ENCODE measurements around the gene ZMAT1. TPM values are rescaled to one million over a fixed set of nuclear protein-coding genes. Genes with fewer than 3 reads are reported as not detected.
A peak's percentile ranks its signal among the peaks of the same experiment; 100 is the strongest.
"Not testable (repeated sequence)": the region's sequence is repeated elsewhere in the genome, so short reads cannot be mapped to it uniquely, and the experiment has no call there.

ZMAT1 gene
- polyA plus RNA-seq (ENCODE audit: insufficient read length): 4.2 TPM

DNA sequence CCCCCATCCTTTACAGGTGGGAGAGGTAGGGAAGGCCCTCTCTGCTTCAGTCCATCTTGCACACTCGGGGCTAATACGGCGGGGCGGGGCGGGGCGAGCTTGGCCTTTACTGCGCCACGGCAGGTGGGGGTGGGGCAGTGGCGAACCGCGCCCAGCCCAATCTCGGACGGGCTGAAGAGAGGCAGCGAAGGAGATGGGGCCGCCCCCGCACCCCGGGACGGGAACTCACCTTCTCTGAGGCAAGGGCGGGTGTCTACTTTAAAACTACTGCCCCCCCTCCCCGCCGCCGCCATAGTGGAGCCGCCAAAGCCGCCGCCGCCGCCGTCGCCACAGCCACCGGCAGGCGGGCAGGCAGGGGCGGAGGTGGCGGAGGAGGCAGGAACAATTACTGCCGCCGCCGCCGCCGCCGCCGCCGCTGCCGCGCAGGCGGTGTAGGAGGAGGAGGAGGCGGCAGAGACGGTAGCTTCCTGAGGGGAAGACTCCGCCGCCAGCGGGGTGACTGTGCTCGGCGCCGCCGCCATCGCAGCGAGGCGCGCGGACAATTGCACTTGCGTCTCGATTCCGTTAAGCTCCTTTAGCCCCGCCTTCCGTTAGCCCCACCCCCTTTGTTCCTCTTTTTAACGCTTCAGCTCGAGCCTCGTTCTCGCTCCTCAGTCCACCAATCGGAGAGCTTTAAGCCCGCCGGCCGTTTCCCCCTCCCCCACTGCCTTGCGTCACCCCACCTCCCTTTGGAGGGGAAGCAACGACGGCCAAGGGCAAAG is at the start of gene ZMAT1:
ZMAT1 (minus strand) TSS at position 540 of the 761 bp plus-strand sequence; CDS start at position 521, 19 bp downstream.
- DNase-seq (ENCODE audit: low read depth): peak; percentile 36

DNA sequence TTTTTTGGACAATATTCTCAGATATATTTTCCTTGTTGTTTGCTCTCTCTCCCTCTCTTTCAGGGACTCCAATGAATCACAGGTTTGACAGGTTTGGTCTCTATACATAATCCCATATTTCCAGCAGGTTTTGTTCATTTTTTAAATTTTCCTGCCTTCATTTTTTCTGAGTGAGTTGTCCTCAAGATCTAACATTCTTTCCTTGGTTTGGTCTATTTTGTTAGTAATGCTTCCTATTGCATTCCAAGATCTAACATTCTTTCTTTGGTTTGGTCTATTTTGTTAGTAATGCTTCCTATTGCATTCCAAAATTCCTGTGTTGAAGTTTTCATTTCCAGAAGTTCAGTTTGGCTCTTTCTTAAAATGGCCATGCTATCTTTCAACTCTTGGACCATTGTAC is 45.3 kb upstream of the ZMAT1 start:
- no peak for DNase-seq (ENCODE audit: low read depth)

DNA sequence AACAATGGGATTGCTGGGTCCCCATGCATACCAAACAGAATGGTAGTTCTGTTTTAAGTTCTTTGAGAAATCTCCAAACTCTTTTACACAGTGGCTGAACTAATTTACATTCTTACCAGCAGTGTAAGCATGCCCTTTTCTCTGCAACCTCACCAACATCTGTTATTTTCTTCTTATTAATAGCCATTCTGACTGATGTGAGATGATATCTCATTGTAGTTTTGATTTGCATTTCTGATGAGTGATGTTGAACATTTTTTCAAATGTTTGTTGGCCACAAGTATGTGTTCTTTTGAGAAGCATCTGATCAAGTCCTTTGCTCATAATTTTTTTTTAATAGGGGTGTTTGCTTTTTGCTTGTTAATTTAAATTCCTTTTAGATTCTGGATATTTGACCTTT is 41.2 kb upstream of the ZMAT1 start:
- no peak for DNase-seq (ENCODE audit: low read depth)

DNA sequence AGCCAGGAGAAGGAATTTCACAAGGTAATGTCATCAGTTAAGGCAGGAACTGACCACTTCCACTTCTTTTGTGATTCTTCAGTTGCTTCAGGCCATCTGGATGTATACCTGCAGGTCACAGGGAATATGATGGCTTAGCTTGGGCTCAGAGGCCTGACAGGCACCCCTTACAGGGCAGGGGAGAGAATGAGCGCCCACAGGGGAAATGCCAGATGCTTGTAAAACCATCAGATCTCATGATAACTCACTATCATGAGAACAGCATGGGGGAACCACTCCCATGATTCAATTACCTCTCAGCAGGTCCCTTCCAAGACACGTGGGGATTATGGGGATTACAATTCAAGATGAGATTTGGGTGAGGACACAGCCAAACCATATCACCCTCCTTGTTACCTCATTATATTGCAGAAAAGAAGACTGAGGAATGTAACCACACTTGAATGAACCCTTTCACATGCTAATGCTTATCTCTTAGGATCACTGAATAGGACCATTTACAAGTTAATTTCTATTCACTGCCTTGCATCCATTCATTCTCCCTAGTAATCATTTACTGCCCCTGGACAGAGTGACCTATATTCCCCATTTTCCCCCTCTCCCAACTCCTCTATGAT is 33.2 kb upstream of the ZMAT1 start:
- DNase-seq (ENCODE audit: low read depth): not testable (repeated sequence)

DNA sequence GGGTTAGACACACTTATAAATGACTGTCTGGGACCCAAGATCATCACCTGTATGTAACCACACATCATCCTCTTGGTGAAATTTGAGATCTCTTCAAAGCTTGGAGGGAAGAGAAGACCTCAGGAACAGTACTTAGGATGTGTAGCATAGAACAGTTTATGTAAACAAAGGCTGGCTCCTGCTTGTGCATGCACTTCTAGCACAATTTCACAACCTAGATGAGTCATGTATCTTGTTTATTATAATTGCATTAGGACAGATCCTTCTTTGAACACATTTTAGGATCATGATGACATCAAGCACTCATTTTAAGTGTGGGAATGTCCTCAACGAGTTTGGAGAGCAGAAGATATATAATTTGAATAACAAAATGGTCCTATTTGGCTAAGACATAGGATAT is 26.3 kb upstream of the ZMAT1 start:
- no peak for DNase-seq (ENCODE audit: low read depth)

DNA sequence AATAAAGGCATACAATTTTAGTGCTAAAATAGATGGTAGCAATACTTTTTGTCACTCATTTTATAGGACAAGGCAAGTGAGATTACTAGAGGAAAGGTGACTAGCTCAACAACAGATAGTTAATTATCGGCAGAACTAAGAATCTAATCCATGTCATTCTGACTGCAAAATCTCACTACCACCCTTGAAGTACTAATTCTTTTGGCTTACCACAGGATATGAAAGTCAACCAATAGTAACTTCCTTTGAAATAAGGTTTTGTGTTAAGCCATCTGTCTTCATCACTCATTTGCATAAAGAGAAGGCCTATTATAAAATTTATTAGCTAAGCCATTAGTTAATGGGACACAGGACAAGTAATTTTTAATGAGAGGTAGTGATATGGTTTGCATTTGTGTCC is 25.3 kb upstream of the ZMAT1 start:
- DNase-seq (ENCODE audit: low read depth): no peak

DNA sequence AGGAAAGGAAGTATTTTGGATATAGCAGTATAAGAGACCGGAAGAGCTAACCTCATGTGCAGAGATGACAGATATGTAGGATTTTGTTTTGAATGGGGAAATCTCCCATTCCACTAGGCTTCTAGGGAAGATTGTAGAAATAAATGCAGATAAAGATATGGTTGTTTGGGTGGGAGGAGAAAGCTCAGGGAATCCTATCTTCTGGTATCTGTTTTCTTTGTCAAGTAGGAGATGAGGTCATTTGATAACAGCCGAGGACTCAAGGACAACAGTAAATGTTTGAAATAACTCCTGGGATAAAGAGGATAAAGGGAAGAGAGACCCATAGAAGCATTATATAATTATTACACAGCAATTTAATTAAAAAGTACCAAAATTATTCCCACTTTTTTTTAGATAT is 24.7 kb upstream of the ZMAT1 start:
- DNase-seq (ENCODE audit: low read depth): no peak

DNA sequence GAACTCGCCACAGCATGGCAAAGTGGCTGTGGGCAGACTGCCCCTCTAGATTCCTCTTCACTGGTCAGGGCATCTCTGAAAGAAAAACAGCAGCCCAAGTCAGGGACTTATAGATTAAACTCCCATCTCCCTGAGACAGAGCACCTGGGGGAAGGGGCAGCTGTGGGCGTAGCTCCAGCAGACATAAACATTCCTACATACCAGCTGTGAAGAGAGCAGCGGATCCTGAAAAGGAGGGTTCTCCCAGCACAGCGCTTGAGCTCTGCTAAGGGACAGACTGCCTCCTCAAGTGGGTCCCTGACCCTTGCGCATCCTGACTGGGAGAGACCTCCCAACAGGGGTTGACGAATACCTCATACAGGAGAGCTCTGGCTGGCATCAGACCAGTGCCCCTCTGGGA is 18.8 kb upstream of the ZMAT1 start:
- no peak for DNase-seq (ENCODE audit: low read depth)

DNA sequence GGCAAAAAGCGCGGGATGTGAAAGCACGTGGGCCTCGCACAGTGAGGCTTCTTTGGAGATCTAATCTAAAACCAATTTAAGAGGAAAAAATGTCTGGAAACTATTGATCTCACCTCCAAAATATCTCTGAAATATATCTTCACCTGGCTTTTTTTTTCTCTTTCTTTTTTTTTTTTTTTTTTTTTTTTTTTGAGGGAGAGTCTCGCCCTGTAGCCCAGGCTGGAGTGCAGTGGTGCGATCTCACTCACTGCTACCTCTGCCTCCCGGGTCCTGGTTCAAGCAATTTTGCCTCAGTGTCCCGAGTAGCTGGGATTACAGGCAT is 383 bp upstream of the ZMAT1 start:
- DNase-seq (ENCODE audit: low read depth): no peak

DNA sequence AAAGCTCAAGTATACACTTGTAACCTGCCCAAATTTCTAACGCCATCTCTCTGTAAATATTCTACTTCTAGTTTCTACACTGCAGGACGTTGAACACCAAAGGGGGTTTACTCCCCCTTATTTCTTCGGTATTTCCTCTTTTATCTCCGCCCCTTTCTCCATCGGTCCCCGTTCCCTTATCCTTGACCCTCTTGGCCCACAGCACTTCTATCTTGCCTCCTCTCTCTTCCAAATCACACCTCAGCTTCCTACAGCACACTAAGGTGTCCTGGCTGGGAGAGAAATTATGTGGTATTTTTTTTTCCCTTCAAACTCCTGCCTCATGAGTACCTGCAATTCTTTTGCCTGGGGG is 715 bp downstream of the ZMAT1 start:
- no peak for DNase-seq (ENCODE audit: low read depth)

DNA sequence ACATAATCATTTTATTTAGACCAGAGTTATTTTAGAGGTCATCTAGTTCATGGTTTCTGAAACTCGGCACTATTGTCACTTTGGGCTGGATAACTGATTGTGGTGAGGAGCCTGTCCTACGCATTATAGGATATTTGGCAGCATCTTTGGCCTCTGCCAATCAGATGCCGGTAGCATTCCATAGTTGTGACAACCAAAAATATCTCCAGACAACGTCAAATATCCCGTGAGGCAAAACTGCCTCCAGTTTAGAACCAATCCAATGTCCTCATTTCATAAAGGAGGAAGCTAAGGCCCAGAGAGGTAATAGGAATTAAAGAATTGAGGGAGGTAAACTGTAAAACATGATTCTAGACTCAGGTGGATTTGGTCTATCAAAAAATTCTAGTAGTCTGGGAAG is 6.1 kb downstream of the ZMAT1 start:
- DNase-seq (ENCODE audit: low read depth): no peak

DNA sequence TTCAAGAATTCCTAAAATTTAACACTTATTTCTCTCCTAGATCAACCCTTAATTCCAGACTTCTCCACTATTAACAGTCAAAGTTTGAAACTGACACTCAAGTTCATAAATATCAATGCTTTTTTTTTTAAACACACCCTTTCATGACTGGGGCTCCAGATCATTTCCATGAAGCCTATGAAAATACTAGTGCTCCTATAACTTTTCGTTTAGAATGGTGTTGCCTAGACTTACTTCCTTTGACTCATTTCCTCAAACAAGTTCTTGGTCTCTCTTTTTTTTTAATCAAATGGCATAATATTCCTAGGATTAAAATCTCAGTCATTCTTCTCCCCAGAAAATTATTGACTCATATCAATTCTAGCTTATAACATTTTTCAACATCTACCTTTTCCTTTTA is 13.1 kb downstream of the ZMAT1 start:
- DNase-seq (ENCODE audit: low read depth): no peak

DNA sequence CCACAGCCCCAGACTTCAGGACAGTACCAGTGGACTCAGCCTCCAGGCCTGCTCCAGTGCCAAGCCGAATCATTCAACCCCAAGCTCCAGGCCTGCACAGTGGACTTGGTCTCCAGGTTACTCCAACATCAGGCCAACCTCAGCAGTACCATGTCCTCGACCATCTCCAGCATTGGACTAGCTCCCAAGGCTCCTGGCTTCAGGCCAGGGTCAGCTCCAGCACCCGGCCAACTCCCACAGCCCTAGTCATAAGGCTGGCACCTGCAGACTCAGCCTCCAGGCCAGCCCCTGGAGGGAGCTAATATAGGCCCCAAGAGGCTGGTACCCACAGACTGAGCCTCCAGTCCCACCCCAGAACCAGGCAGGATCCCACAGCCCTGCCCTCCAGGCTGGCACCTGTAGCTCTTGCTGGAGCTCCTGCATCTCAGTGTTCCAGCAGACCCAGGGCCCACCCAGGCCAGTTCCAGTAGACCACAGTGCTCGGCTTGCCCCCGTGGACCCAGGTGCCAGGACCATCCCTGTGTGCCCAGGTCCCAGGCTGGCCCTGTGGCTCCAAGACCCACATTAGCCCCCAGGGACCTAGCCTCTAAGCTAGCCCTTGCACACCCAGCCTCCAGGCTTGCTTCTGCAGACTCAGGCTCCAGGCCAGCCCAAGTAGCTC is 25.6 kb downstream of the ZMAT1 start:
- no peak for DNase-seq (ENCODE audit: low read depth)

DNA sequence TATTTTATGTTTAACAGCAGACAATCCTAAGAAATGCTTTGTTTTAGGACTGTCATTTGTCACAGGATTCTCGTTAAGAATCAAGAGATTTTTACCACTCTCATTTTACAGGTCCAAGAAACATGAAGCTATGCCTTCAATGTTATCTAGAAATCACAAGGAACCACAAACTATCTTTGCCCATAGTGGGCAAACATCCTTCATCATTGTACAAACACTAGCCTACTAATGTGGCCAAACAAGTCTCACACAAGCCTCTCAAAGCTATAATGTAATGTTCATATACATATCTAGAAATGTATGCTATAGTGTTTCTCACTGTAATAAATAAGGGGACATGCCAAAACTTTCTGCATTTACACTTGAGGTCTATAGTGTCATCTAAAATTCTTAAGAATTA is 26.8 kb downstream of the ZMAT1 start:
- no peak for DNase-seq (ENCODE audit: low read depth)

Other genes with a start within 250 kb of the ZMAT1 start
- 0.28 TPM for gene TCEAL2, start 193.7 kb upstream of the ZMAT1 start, polyA plus RNA-seq (ENCODE audit: insufficient read length)
- not detected for gene TCEAL6, start 210.5 kb upstream of the ZMAT1 start, polyA plus RNA-seq (ENCODE audit: insufficient read length)
- not detected for gene BEX5, start 223.9 kb upstream of the ZMAT1 start, polyA plus RNA-seq (ENCODE audit: insufficient read length)